Measurements from ENCODE around the gene FUBP3. TPM values are rescaled to one million over a fixed set of nuclear protein-coding genes. Genes with fewer than 3 reads are reported as not detected.

FUBP3 gene
- polyA plus RNA-seq, 1 experiment, result 31.2 TPM

GRCh38 chr9:130541533-130541932, 37.8 kb upstream of the FUBP3 start:
- no peak for DNase-seq (ENCODE audit: low read depth, low spot score)
- TF ChIP-seq CTCF (IDR thresholded peaks at IDR 0.05; ENCODE audit: low read depth, low read length), result no peak
- POLR2A ChIA-PET, result interaction anchor here (0.6 kb wide), 1 partner anchor 356 kb away, joined by 3 read pairs; no protein-coding TSS in a partner anchor
- Histone ChIP-seq H3K9me3 (ENCODE audit: control insufficient read depth, insufficient read depth, low read length) (no peaks in the 10 kb centered on the region; the same call in 1 of the 2 replicates), H3K4me3 (ENCODE audit: low read depth, low read length) (no peak overlapping the region), H3K27me3 (ENCODE audit: control insufficient read depth, insufficient read depth, low read length) (peaks cover 60% of the 10 kb centered on the region), H3K27ac (ENCODE audit: low read depth, low read length) (no peak overlapping the region)
- CTCF ChIA-PET, result no interaction called here

- Histone ChIP-seq H3K27me3 (ENCODE audit: control insufficient read depth, insufficient read depth, low read length) (peaks cover 55% of the 10 kb centered on the region), H3K4me3 (ENCODE audit: low read depth, low read length) (no peak overlapping the region), H3K9me3 (ENCODE audit: control insufficient read depth, insufficient read depth, low read length) (no peaks in the 10 kb centered on the region; the same call in 1 of the 2 replicates), H3K27ac (ENCODE audit: low read depth, low read length) (no peak overlapping the region)
- no peak for DNase-seq (ENCODE audit: low read depth, low spot score)
- POLR2A ChIA-PET, result interaction anchor here (0.6 kb wide), 1 partner anchor 357 kb away, joined by 3 read pairs; no protein-coding TSS in a partner anchor
- CTCF ChIA-PET, result no interaction called here
- TF ChIP-seq CTCF (IDR thresholded peaks at IDR 0.05; ENCODE audit: low read depth, low read length), result no peak
Measured at GRCh38 chr9:130542038-130542437, 37.3 kb upstream of the FUBP3 start.

- Histone ChIP-seq H3K9me3 (ENCODE audit: control insufficient read depth, insufficient read depth, low read length) (no peaks in the 10 kb centered on the region), H3K27ac (ENCODE audit: low read depth, low read length) (no peak overlapping the region), H3K4me3 (ENCODE audit: low read depth, low read length) (no peak overlapping the region), H3K27me3 (ENCODE audit: control insufficient read depth, insufficient read depth, low read length) (peaks cover 49% of the 10 kb centered on the region)
- DNase-seq (ENCODE audit: low read depth, low spot score), result no peak
- ChIA-PET POLR2A (interaction anchor here (0.6 kb wide), 1 partner anchor 357 kb away, joined by 3 read pairs; no protein-coding TSS in a partner anchor), CTCF (interaction anchor here (0.6 kb wide), 1 partner anchor 120 kb away, joined by 3 read pairs; no protein-coding TSS in a partner anchor)
- TF ChIP-seq CTCF (IDR thresholded peaks at IDR 0.05; ENCODE audit: low read depth, low read length), result no peak
Measured at GRCh38 chr9:130542457-130543228, 36.7 kb upstream of the FUBP3 start.

GRCh38 chr9:130543368-130543767, 36.0 kb upstream of the FUBP3 start:
- no peak for DNase-seq (ENCODE audit: low read depth, low spot score)
- no peaks in the 10 kb centered on the region for H3K9me3 ChIP-seq (ENCODE audit: control insufficient read depth, insufficient read depth, low read length)
- CTCF ChIA-PET, result interaction anchor here (0.6 kb wide), 1 partner anchor 119 kb away, joined by 3 read pairs; no protein-coding TSS in a partner anchor
- peaks cover 41% of the 10 kb centered on the region for H3K27me3 ChIP-seq (ENCODE audit: control insufficient read depth, insufficient read depth, low read length)
- no peak for TF ChIP-seq CTCF (IDR thresholded peaks at IDR 0.05; ENCODE audit: low read depth, low read length)
- H3K27ac ChIP-seq (ENCODE audit: low read depth, low read length), result no peak overlapping the region
- POLR2A ChIA-PET, result no interaction called here
- no peak overlapping the region for H3K4me3 ChIP-seq (ENCODE audit: low read depth, low read length)

GRCh38 chr9:130543859-130544258, 35.5 kb upstream of the FUBP3 start:
- Histone ChIP-seq H3K4me3 (ENCODE audit: low read depth, low read length) (no peak overlapping the region), H3K9me3 (ENCODE audit: control insufficient read depth, insufficient read depth, low read length) (0 out of 2 replicates have a peak, but pooled peaks cover under 1% of the 10 kb centered on the region), H3K27ac (ENCODE audit: low read depth, low read length) (no peak overlapping the region), H3K27me3 (ENCODE audit: control insufficient read depth, insufficient read depth, low read length) (peaks cover 36% of the 10 kb centered on the region)
- DNase-seq (ENCODE audit: low read depth, low spot score), result no peak
- POLR2A ChIA-PET, result no interaction called here
- CTCF ChIA-PET, result no interaction called here
- no peak for TF ChIP-seq CTCF (IDR thresholded peaks at IDR 0.05; ENCODE audit: low read depth, low read length)

All from AG04450 (cell line).